KMS-11 (cell line): ENCODE data around the gene SLC22A23.

ENCODE experiments used
- H2AFZ ChIP-seq: fragments of 200-600 bp; sonication (generic); 2 replicates; pipeline ENCODE4 v1.6.1; 2016; ENCODE audit warnings: antibody characterized with exemption, mixed run types, low read depth
- H3K27ac ChIP-seq: fragments of 200-600 bp; sonication (generic); 2 replicates; pipeline ENCODE4 v1.6.1; 2016; ENCODE audit warnings: mild to moderate bottlenecking, mixed run types
- H3K27me3 ChIP-seq: fragments of 200-600 bp; sonication (generic); 2 replicates; pipeline ENCODE4 v1.6.1; 2017; ENCODE audit warnings: mild to moderate bottlenecking, low read depth, mixed run types, moderate library complexity; ENCODE audit not compliant: insufficient read depth
- H3K36me3 ChIP-seq: fragments of 200-600 bp; sonication (generic); 2 replicates; pipeline ENCODE4 v1.6.1; 2017; ENCODE audit warnings: mild to moderate bottlenecking, mixed run types; ENCODE audit not compliant: insufficient read depth
- H3K4me1 ChIP-seq: fragments of 200-600 bp; sonication (generic); 2 replicates; pipeline ENCODE4 v1.6.1; 2016; ENCODE audit warnings: mild to moderate bottlenecking, low read depth, mixed run types; ENCODE audit not compliant: poor library complexity, severe bottlenecking
- H3K4me2 ChIP-seq: fragments of 200-600 bp; sonication (generic); 2 replicates; pipeline ENCODE4 v1.7.0; 2016; ENCODE audit warnings: mild to moderate bottlenecking, mixed run types
- H3K4me3 ChIP-seq: fragments of 200-600 bp; sonication (generic); IDR thresholded peaks from 2 replicates; pipeline ENCODE4 v1.6.1; 2017; ENCODE audit warnings: low read depth, low read length, mixed read lengths; ENCODE audit not compliant: insufficient read depth
- H3K79me2 ChIP-seq: fragments of 200-600 bp; sonication (generic); 2 replicates; pipeline ENCODE4 v1.6.1; 2016; ENCODE audit warnings: low read depth, mixed run types; ENCODE audit not compliant: insufficient read depth
- H3K9ac ChIP-seq: fragments of 200-600 bp; sonication (generic); 2 replicates; pipeline ENCODE4 v1.6.1; 2016; ENCODE audit warnings: mild to moderate bottlenecking, mixed run types
- H4K20me1 ChIP-seq: fragments of 200-600 bp; sonication (generic); 2 replicates; pipeline ENCODE4 v1.6.1; 2016; ENCODE audit warnings: mild to moderate bottlenecking, mixed run types; ENCODE audit not compliant: insufficient read depth
- TF ChIP-seq, protein P1 (sequence below): fragments of 200-600 bp; sonication (generic); conservative IDR thresholded peaks from 2 replicates; pipeline ENCODE4 v1.6.1; 2017; ENCODE audit warnings: low read depth, mild to moderate bottlenecking, antibody characterized with exemption, low read length, moderate library complexity, mixed read lengths

SLC22A23 gene

DNA sequence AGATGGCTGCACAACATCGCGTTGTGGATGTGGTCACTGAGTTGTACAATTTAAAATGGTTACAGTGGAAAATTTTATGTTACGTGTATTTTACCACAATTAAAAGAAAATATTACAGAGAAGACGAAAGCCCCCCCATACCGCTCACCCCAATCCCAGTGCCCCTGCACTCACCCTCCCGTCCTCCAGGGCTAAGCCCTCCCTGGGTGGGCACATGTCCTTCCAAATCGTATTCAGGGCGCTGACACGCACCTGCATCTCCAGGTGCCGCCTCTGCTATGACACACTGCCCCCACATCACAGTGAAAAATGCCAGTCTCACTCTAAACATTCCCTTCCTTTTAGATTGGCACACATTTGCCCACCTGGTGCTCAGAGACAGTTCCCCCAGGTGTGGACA is 148.7 kb downstream of the SLC22A23 start:
- no peaks in the 10 kb centered on the region for H4K20me1 ChIP-seq

DNA sequence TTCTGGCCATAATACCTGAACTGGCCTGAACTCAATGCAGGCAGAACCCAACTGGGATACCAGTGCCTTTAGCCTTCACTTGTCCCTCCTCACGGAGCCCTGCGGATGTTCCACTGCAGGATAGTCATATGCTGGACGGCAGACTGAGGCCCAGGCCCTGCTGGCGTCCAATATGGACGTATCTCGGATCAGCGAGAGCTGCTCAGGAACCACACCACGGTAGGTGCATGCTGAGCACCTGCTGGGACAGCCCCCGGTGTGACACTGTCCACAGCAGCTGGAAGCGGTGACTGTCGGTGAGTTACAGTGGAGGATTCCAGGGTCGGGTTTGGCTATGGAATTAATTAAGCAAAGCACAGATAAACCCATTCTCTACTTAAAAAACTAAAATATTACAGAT is 149.4 kb downstream of the SLC22A23 start:
- H3K27ac ChIP-seq = no peak overlapping the region

More for the DNA sequence above, 148.7 kb downstream of the SLC22A23 start:
- TF ChIP-seq, protein P1, sequence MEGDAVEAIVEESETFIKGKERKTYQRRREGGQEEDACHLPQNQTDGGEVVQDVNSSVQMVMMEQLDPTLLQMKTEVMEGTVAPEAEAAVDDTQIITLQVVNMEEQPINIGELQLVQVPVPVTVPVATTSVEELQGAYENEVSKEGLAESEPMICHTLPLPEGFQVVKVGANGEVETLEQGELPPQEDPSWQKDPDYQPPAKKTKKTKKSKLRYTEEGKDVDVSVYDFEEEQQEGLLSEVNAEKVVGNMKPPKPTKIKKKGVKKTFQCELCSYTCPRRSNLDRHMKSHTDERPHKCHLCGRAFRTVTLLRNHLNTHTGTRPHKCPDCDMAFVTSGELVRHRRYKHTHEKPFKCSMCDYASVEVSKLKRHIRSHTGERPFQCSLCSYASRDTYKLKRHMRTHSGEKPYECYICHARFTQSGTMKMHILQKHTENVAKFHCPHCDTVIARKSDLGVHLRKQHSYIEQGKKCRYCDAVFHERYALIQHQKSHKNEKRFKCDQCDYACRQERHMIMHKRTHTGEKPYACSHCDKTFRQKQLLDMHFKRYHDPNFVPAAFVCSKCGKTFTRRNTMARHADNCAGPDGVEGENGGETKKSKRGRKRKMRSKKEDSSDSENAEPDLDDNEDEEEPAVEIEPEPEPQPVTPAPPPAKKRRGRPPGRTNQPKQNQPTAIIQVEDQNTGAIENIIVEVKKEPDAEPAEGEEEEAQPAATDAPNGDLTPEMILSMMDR = no peak
- Histone ChIP-seq H2AFZ (no peak overlapping the region), H3K4me1 (peaks cover 13% of the 10 kb centered on the region), H3K4me2 (no peak overlapping the region), H3K36me3 (no peaks in the 10 kb centered on the region), H3K79me2 (no peaks in the 10 kb centered on the region), H3K9ac (no peak overlapping the region), H3K27me3 (no peaks in the 10 kb centered on the region), H3K4me3 (no peak overlapping the region), H3K27ac (no peak overlapping the region)

DNA sequence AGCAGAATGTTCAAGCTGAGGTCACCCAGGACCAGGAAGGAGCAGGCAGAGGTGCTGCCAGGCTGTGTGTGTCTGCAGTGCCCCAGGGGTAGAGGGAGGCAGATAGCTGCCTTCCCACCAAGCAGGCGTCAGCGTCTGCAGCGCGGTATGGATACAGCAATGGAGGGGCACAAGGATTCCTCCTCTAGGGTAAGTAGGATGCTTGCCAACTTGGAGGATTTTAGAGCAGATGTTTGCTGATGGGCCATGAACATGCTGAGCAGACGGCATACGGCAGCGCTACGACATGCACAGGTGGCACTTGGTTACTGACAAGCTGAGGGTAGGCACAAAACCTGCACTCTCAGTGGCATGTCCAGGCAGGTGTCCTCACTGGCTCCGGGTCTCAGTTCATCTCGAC is 150.0 kb downstream of the SLC22A23 start:
- no peak overlapping the region for H2AFZ ChIP-seq
- no peaks in the 10 kb centered on the region for H3K36me3 ChIP-seq
- TF ChIP-seq, protein P1 = no peak
- H3K4me1 ChIP-seq = peaks cover 13% of the 10 kb centered on the region
- H3K4me2 ChIP-seq = no peak overlapping the region
- no peaks in the 10 kb centered on the region for H3K27me3 ChIP-seq
- H3K9ac ChIP-seq = no peak overlapping the region
- no peak overlapping the region for H3K4me3 ChIP-seq
- no peak overlapping the region for H3K27ac ChIP-seq
- H4K20me1 ChIP-seq = no peaks in the 10 kb centered on the region
- H3K79me2 ChIP-seq = no peaks in the 10 kb centered on the region

More for the DNA sequence above, 149.4 kb downstream of the SLC22A23 start:
- Histone ChIP-seq H3K27me3 (no peaks in the 10 kb centered on the region), H3K9ac (no peak overlapping the region), H4K20me1 (no peaks in the 10 kb centered on the region), H3K4me2 (no peak overlapping the region), H2AFZ (no peak overlapping the region), H3K4me1 (peaks cover 13% of the 10 kb centered on the region), H3K4me3 (no peak overlapping the region), H3K36me3 (no peaks in the 10 kb centered on the region), H3K79me2 (no peaks in the 10 kb centered on the region)
- TF ChIP-seq, protein P1 = no peak

DNA sequence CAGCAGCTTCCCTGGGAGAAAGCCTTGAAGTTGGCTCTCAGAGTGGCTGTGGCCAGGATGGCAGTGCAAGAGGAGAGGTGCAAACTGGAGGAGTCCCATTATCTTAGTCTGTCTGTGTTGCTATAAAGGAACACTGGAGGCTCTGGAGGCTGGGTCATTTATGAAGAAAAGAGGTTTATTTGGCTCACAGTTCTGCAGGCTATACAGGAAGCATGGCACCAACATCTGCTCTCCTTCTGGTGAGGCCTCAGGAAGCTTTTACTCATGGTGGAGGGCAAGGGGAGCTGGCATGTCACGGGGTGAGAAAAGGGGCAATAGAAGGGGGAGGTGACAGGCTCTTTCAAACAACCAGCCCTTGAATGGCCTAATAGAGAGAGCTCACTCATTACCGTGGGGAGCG is 151.0 kb downstream of the SLC22A23 start:
- Histone ChIP-seq H3K27ac (no peak overlapping the region), H3K27me3 (no peaks in the 10 kb centered on the region), H3K4me1 (peaks cover 19% of the 10 kb centered on the region), H4K20me1 (no peaks in the 10 kb centered on the region), H3K79me2 (no peaks in the 10 kb centered on the region), H3K4me3 (no peak overlapping the region), H2AFZ (no peak overlapping the region), H3K9ac (no peak overlapping the region), H3K36me3 (no peaks in the 10 kb centered on the region), H3K4me2 (no peak overlapping the region)
- TF ChIP-seq, protein P1 = no peak
